ENCODE results near the gene THAP2.
"Not testable (repeated sequence)": the region's sequence is repeated elsewhere in the genome, so short reads cannot be mapped to it uniquely, and the experiment has no call there.

Gene THAP2

GRCh38 chr12:71662849-71663560, 1.1 kb upstream of the THAP2 start:
- DNase-seq (ENCODE audit: low read depth in 2 of 3, low spot score in 2 of 3) = peak; percentile 45 to 56 (median 50)

- peak in 1 of 3 experiments; percentile 33 for DNase-seq (ENCODE audit: low read depth in 2 of 3, low spot score in 2 of 3)
Observed at GRCh38 chr12:71664411-71665089, 449 bp downstream of the THAP2 start.

GRCh38 chr12:71665090-71665463, 976 bp downstream of the THAP2 start:
- no peak for DNase-seq (ENCODE audit: low read depth in 2 of 3, low spot score in 2 of 3)

GRCh38 chr12:71666259-71666658, 2.2 kb downstream of the THAP2 start:
- no peak for DNase-seq (ENCODE audit: low read depth in 2 of 3, low spot score in 2 of 3)

- no peak for DNase-seq (ENCODE audit: low read depth in 2 of 3, low spot score in 2 of 3)
Observed at GRCh38 chr12:71671311-71671710, 7.2 kb downstream of the THAP2 start.

- DNase-seq (ENCODE audit: low read depth in 2 of 3, low spot score in 2 of 3) = no peak
Observed at GRCh38 chr12:71671816-71672215, 7.7 kb downstream of the THAP2 start.

- DNase-seq (ENCODE audit: low read depth in 2 of 3, low spot score in 2 of 3) = no peak
Observed at GRCh38 chr12:71682466-71682865, 18.4 kb downstream of the THAP2 start.

- DNase-seq (ENCODE audit: low read depth in 2 of 3, low spot score in 2 of 3) = no peak
Observed at GRCh38 chr12:71683633-71684032, 19.5 kb downstream of the THAP2 start.

- DNase-seq (ENCODE audit: low read depth in 2 of 3, low spot score in 2 of 3) = no peak
Observed at GRCh38 chr12:71684081-71684480, 20.0 kb downstream of the THAP2 start.

- no peak for DNase-seq (ENCODE audit: low read depth in 2 of 3, low spot score in 2 of 3)
Observed at GRCh38 chr12:71685312-71685906, 21.3 kb downstream of the THAP2 start.

GRCh38 chr12:71685914-71686657, 22.0 kb downstream of the THAP2 start, which contains the start of gene TMEM19:
Gene TMEM19 (plus strand): TSS chr12:71686082. CDS start chr12:71686681, 599 bp downstream.
- peak; percentile 60 to 69 (median 62) for DNase-seq (ENCODE audit: low read depth in 2 of 3, low spot score in 2 of 3)

GRCh38 chr12:71686658-71687025, 22.5 kb downstream of the THAP2 start:
- no peak for DNase-seq (ENCODE audit: low read depth in 2 of 3, low spot score in 2 of 3)

- DNase-seq (ENCODE audit: low read depth in 2 of 3, low spot score in 2 of 3) = not testable (repeated sequence)
Observed at GRCh38 chr12:71687172-71687571, 23.1 kb downstream of the THAP2 start.

GRCh38 chr12:71688961-71689570, 25.0 kb downstream of the THAP2 start:
- no peak for DNase-seq (ENCODE audit: low read depth in 2 of 3, low spot score in 2 of 3)

GRCh38 chr12:71691504-71692129, 27.5 kb downstream of the THAP2 start:
- no peak for DNase-seq (ENCODE audit: low read depth in 2 of 3, low spot score in 2 of 3)

- DNase-seq (ENCODE audit: low read depth in 2 of 3, low spot score in 2 of 3) = no peak
Observed at GRCh38 chr12:71693126-71693525, 29.0 kb downstream of the THAP2 start.

GRCh38 chr12:71693651-71694050, 29.6 kb downstream of the THAP2 start:
- not testable (repeated sequence) for DNase-seq (ENCODE audit: low read depth in 2 of 3, low spot score in 2 of 3)

GRCh38 chr12:71694099-71694820, 30.2 kb downstream of the THAP2 start:
- no peak for DNase-seq (ENCODE audit: low read depth in 2 of 3, low spot score in 2 of 3)

GRCh38 chr12:71695782-71696181, 31.7 kb downstream of the THAP2 start:
- no peak for DNase-seq (ENCODE audit: low read depth in 2 of 3, low spot score in 2 of 3)

GRCh38 chr12:71702181-71702580, 38.1 kb downstream of the THAP2 start:
- not testable (repeated sequence) for DNase-seq (ENCODE audit: low read depth in 2 of 3, low spot score in 2 of 3)

Measured in activated CD8-positive, alpha-beta memory T cell treated with anti-CD3 and anti-CD28 coated beads for 48 hours (primary cell).